Cardiac muscle cell (in vitro differentiated cells and primary cell): ENCODE data around the gene AMZ1. TPM values are rescaled to one million over a fixed set of nuclear protein-coding genes. Genes with fewer than 3 reads are reported as not detected.
"Not testable (repeated sequence)": the region's sequence is repeated elsewhere in the genome, so short reads cannot be mapped to it uniquely, and the experiment has no call there.

Experiments used
- DNase-seq, 2 donors: peaks; one replicate each; pipeline versions ENCODE4 v3.0.0 to v3.0.0-alpha.2; 2010 to 2017; ENCODE audit warnings: low read depth in 1 of 2, low spot score in 1 of 2
- H3K27ac ChIP-seq: fragments of 200-600 bp; sonication (generic); 2 replicates; pipeline ENCODE4 v1.5.1; 2016
- H3K27me3 ChIP-seq: fragments of 200-600 bp; sonication (generic); 2 replicates; pipeline ENCODE4 v1.6.0; 2016; ENCODE audit warnings: control low read depth
- H3K36me3 ChIP-seq: fragments of 200-600 bp; sonication (generic); 2 replicates; pipeline ENCODE4 v1.5.1; 2016; ENCODE audit warnings: control low read depth
- H3K4me1 ChIP-seq: fragments of 200-600 bp; sonication (generic); 2 replicates; pipeline ENCODE4 v1.8.1; 2017; ENCODE audit warnings: low read depth, mild to moderate bottlenecking, mixed run types
- H3K4me3 ChIP-seq: fragments of 200-600 bp; sonication (generic); 2 replicates; pipeline ENCODE4 v1.5.1; 2016; ENCODE audit warnings: mild to moderate bottlenecking
- H3K9me3 ChIP-seq: fragments of 200-600 bp; sonication (generic); 2 replicates; pipeline ENCODE4 v1.5.1; 2017; ENCODE audit warnings: low read depth, mild to moderate bottlenecking, control low read depth
- polyA plus RNA-seq: library from polyadenylated mRNA; unstranded; fragments of >200 nt; fragmentation: Nextera tagmentation; extraction: Ambion mirVana; gene quantifications from 2 replicates; pipeline ENCODE4 v1.2.1, GENCODE V29; 2016
- total RNA-seq: library from RNA; depleted of rRNA; stranded (reverse); fragments of >200 nt; gene quantifications from 2 replicates; pipeline ENCODE4 v1.2.3, GENCODE V29; 2016
- TF ChIP-seq, protein P1 (sequence below): IDR thresholded peaks from 2 replicates; pipeline ENCODE4 v1.5.1; 2012; ENCODE audit warnings: low read depth, mild to moderate bottlenecking, low read length

Gene AMZ1
- total and polyA plus RNA-seq, 2 experiments from 2014 or later, result 0.80 to 1.6 TPM

DNA sequence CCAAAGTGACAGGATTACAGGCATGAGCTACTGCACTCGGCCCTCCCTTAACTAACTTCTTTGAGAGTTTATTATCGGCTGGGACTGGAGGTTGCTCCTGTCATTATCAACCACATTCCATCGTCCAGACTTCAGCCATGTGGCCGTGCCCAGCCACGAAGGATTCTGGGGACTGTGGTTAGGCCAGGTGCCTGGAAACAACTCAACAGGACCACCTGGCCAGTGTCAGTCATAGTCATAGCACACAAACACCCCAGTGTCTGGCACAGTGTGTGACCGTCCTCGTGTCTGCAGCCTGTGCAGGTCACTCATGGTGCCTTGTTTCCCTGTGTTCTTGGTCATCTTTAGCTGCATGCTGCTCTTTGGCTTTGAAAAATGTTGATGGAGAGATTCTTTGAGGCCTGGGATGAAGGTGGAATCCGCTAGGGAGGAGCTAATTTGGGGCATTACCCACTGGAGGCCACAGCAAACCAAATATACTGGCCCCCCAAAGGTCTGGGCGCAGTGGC, 12.7 kb upstream of the AMZ1 start:
- H3K27me3 ChIP-seq, result peaks cover under 1% of the 10 kb centered on the region
- H3K36me3 ChIP-seq, result no peaks in the 10 kb centered on the region
- H3K4me1 ChIP-seq, result peaks cover 4% of the 10 kb centered on the region
- H3K9me3 ChIP-seq, result no peaks in the 10 kb centered on the region
- no peak overlapping the region for H3K4me3 ChIP-seq
- TF ChIP-seq, protein P1, sequence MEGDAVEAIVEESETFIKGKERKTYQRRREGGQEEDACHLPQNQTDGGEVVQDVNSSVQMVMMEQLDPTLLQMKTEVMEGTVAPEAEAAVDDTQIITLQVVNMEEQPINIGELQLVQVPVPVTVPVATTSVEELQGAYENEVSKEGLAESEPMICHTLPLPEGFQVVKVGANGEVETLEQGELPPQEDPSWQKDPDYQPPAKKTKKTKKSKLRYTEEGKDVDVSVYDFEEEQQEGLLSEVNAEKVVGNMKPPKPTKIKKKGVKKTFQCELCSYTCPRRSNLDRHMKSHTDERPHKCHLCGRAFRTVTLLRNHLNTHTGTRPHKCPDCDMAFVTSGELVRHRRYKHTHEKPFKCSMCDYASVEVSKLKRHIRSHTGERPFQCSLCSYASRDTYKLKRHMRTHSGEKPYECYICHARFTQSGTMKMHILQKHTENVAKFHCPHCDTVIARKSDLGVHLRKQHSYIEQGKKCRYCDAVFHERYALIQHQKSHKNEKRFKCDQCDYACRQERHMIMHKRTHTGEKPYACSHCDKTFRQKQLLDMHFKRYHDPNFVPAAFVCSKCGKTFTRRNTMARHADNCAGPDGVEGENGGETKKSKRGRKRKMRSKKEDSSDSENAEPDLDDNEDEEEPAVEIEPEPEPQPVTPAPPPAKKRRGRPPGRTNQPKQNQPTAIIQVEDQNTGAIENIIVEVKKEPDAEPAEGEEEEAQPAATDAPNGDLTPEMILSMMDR, result no peak
- DNase-seq, result no peak
- H3K27ac ChIP-seq, result no peak overlapping the region

DNA sequence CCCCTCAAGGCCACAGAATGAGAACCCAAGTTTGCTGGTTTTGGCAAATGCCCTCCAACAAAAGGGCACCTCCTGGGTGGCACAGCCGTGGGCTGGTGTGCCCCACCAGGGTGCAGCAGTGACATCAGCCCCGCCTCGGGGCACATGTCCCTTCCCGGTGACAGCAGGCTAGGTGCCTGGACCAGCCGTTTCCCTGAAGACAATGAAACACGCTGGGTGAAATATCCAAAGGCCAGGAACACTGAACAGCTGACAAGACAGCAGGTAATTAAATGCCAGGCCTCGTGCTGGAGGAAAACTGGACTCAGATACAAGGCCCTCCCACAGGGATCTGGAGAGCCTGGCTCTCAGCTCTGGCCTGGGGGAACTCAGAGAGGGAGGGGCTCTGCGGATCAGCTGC, 11.4 kb upstream of the AMZ1 start:
- H3K27me3 ChIP-seq, H3K9me3 ChIP-seq, H3K4me1 ChIP-seq, H3K36me3 ChIP-seq, H3K4me3 ChIP-seq, DNase-seq, H3K27ac ChIP-seq: not testable (repeated sequence)

DNA sequence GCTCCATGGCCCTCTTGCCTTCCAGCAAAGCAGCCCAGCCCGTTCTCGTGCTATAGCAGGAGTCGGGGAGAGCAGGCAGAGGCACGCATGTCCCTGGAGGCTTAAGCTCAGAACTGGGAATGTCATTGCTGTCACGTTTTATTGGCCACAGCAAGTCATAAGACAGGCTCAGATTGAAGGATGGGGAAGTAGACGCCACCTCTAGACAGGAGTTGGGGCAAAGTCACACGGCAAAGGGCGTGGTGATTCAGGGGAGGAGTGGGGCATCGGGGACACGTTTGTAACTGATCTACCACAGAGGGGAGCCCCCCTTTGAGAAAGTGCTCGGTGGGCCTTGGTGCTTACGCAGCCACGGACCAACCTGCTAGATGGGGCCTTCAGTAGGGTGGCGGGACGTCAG, 9.5 kb upstream of the AMZ1 start:
- H3K4me1 ChIP-seq, H3K4me3 ChIP-seq, DNase-seq, H3K36me3 ChIP-seq, H3K27me3 ChIP-seq, H3K9me3 ChIP-seq, H3K27ac ChIP-seq: not testable (repeated sequence)

DNA sequence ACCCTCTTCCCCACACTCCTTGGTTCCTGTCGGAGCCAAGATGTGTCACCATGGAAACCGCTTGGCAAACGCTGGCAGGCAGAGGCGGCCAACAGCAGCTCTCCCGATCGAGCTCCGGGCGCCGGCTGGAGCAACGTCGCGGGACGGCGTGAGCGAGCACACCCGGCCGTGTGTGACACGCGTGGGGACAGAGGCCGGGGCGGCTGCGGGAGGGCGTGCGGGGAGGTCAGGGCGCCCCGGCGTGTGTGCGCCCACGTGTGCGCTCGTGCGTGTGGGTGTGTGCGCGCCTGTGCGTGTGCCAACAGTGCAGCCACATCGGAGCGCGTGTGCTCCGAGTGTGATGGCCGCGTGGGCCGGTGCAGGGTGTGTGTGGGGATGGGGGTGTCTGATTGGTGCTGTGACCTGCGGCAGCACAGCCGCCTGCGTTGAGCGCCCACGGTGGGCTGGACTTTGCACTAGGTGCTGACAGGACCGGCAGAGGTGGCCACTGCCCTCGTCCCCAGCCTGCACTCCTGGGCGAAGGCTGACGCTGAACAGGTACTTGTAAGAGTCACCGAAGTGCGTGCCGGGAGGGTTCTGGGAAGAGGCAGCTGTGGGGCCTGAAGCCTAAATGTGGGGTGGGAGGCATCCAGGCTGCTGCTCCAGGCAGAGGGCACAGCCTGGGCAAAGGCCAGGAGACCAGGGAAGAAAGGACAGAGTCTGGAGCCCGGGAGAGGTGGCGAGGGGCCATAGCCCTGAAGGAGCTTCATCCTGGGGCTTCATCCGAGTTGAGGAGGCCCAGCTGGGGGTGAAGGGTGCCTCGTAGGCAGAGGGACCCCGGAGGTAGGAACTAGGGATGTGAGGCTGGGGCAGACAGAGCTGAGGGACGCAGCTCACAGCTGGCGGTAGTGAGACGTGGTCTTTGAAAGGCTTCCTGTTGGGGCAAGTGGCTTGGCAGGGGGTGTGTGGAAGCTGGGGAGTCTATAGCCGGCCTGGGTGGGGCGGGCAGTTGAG, 8.6 kb upstream of the AMZ1 start:
- DNase-seq, H3K27ac ChIP-seq: not testable (repeated sequence)

DNA sequence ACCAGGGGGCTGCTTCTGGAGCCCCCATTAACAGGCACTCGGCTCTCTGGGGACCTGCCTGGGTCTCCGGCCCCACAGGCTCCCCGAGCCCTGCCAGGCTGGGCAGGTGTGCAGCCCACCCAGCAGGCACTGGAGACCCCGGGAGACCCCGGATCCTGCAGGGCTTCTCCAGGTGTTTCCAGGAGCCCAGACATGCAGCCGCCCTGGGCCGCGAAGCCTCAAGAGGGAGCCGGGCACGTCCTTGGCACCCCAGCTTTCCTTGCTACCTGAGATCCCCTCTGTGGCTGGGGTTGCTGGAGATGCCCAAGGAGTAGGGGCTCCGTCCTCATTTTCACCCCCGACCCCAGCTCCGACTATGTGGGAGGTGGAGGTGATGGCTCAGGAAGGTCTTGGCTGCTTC, 7.7 kb upstream of the AMZ1 start:
- DNase-seq, result no peak
- Histone ChIP-seq H3K9me3 (no peaks in the 10 kb centered on the region), H3K4me3 (no peak overlapping the region), H3K4me1 (peaks cover 4% of the 10 kb centered on the region), H3K36me3 (no peaks in the 10 kb centered on the region), H3K27ac (no peak overlapping the region), H3K27me3 (peaks cover 2% of the 10 kb centered on the region)
- TF ChIP-seq, protein P1, result no peak

More for the DNA sequence above, 8.6 kb upstream of the AMZ1 start:
- not testable (repeated sequence) for H3K4me1 ChIP-seq, H3K27me3 ChIP-seq, H3K9me3 ChIP-seq, H3K36me3 ChIP-seq, H3K4me3 ChIP-seq

DNA sequence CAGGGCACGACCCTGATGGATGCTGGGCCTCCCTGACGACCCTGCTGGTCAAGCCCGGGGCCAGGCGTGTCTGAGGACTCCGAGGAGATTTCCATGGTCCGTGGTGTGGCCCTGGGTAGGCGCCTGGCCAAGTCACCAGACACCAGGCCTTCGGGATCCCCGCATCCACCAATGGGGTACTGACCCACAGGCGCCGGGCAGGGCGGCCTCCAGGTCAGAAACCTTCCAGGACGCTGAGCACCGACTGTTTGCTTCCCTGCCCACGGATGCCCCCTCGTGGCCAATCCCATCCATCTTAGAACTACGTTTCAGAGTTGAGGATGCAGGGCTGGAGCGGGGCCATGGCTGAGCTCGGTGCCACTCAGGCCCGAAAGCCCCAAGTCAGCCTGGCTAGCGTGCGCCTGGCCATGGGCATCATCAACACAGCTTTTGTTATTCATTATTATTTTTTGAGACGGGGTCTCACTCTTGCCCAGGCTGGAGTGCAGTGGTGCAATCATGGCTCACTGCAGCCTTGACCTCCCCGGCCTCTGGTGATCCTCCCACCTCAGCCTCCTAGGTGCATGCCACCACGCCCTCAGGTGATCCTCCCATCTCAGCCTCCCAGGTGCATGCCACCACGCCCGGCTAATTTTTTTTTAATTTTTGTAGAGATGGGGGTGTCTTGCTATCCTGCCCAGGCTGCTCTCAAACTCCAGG, 7.1 kb upstream of the AMZ1 start:
- H3K4me1 ChIP-seq, result peaks cover 4% of the 10 kb centered on the region
- TF ChIP-seq, protein P1, result peak; percentile 72
- H3K27me3 ChIP-seq, result peaks cover 6% of the 10 kb centered on the region
- no peak overlapping the region for H3K27ac ChIP-seq
- peak; percentile 72 to 76 for DNase-seq
- no peaks in the 10 kb centered on the region for H3K36me3 ChIP-seq
- H3K4me3 ChIP-seq, result no peak overlapping the region
- H3K9me3 ChIP-seq, result no peaks in the 10 kb centered on the region
